SK-N-SH (cell line): ENCODE data around the gene ADIPOR2.
A peak's percentile ranks its signal among the peaks of the same experiment; 100 is the strongest.

ENCODE experiments used
- CTCF ChIP-seq: fragments of 200-600 bp; sonication (generic); IDR thresholded peaks from 2 replicates; pipeline ENCODE4 v1.6.1; 2017; ENCODE audit warnings: antibody characterized with exemption, mild to moderate bottlenecking, moderate library complexity
- GABPA ChIP-seq: IDR thresholded peaks from 2 replicates; pipeline ENCODE4 v1.4.0; 2012; ENCODE audit warnings: low read depth, mild to moderate bottlenecking
- POLR2AphosphoS5 ChIP-seq: IDR thresholded peaks from 2 replicates; pipeline ENCODE4 v1.6.1; 2012; ENCODE audit warnings: low read depth, low read length
- RAD21 ChIP-seq: IDR thresholded peaks from 2 replicates; pipeline ENCODE4 v1.6.1; 2012; ENCODE audit warnings: mild to moderate bottlenecking, low read length
- RCOR1 ChIP-seq: fragments of 150-350 bp; IDR thresholded peaks from 2 replicates; pipeline ENCODE4 v1.6.1; 2017; ENCODE audit warnings: antibody characterized with exemption, low read length
- TAF1 ChIP-seq: IDR thresholded peaks from 2 replicates; pipeline ENCODE4 v1.6.1; 2012; ENCODE audit warnings: low read depth, mild to moderate bottlenecking, low read length, moderate library complexity, borderline replicate concordance
- TEAD4 ChIP-seq: IDR thresholded peaks from 2 replicates; pipeline ENCODE4 v1.4.0; 2012; ENCODE audit warnings: mild to moderate bottlenecking, borderline replicate concordance; ENCODE audit not compliant: insufficient read depth
- USF2 ChIP-seq: fragments of 150-350 bp; IDR thresholded peaks from 2 replicates; pipeline ENCODE4 v1.6.1; 2017; ENCODE audit warnings: antibody characterized with exemption, low read length, low read depth, borderline replicate concordance
- YY1 ChIP-seq: IDR thresholded peaks from 2 replicates; pipeline ENCODE4 v1.4.0; 2012; ENCODE audit warnings: low read depth, mild to moderate bottlenecking
- TF ChIP-seq, protein P1 (sequence below): IDR thresholded peaks from 2 replicates; pipeline ENCODE4 v1.4.0; 2012; ENCODE audit warnings: low read depth

GRCh38 chr12:1779783-1780182 lies 88.9 kb downstream of the ADIPOR2 start:
- TF ChIP-seq RCOR1 (no peak), CTCF (no peak), TEAD4 (peak; percentile 49; the same call in 1 of the 2 replicates), TAF1 (no peak), USF2 (no peak), GABPA (no peak), RAD21 (no peak), YY1 (no peak), POLR2AphosphoS5 (no peak)
- TF ChIP-seq, protein P1, sequence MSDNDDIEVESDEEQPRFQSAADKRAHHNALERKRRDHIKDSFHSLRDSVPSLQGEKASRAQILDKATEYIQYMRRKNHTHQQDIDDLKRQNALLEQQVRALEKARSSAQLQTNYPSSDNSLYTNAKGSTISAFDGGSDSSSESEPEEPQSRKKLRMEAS = peak; percentile 34; the same call in 1 of the 2 replicates
